ENCODE data around the gene NUP98. TPM values are rescaled to one million over a fixed set of nuclear protein-coding genes. Genes with fewer than 3 reads are reported as not detected.
"Not testable (repeated sequence)": the region's sequence is repeated elsewhere in the genome, so short reads cannot be mapped to it uniquely, and the experiment has no call there.

The NUP98 gene
- total and polyA plus RNA-seq, 10 of the 15 experiments (the other 5 are each of a cell fraction or from before 2014, with no cell fraction given), result 21.7 to 108 (median 78.9) TPM

DNA sequence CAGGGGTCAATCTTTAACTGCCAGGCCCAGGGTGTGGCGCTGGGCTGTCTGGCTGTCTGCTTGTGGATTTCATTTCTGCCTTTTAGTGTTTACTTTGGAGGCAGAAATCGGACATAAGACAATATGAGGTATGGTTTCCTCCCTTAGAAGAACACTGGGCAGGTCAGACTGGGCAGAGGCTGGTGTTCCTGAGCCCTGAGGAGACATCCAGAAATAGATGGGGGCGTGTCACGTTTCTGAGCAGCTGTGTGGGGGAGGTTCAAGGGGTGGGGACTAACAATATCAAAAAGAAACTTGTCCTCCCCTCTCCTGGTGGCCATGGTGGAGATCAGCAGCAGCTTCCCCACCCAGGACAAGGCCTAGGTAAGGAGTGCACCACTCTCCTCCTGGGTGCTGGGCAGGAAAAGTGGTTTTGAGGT is 152.5 kb downstream of the NUP98 start, which contains the start of gene ART1 (continued):
- TF ChIP-seq, protein P1, sequence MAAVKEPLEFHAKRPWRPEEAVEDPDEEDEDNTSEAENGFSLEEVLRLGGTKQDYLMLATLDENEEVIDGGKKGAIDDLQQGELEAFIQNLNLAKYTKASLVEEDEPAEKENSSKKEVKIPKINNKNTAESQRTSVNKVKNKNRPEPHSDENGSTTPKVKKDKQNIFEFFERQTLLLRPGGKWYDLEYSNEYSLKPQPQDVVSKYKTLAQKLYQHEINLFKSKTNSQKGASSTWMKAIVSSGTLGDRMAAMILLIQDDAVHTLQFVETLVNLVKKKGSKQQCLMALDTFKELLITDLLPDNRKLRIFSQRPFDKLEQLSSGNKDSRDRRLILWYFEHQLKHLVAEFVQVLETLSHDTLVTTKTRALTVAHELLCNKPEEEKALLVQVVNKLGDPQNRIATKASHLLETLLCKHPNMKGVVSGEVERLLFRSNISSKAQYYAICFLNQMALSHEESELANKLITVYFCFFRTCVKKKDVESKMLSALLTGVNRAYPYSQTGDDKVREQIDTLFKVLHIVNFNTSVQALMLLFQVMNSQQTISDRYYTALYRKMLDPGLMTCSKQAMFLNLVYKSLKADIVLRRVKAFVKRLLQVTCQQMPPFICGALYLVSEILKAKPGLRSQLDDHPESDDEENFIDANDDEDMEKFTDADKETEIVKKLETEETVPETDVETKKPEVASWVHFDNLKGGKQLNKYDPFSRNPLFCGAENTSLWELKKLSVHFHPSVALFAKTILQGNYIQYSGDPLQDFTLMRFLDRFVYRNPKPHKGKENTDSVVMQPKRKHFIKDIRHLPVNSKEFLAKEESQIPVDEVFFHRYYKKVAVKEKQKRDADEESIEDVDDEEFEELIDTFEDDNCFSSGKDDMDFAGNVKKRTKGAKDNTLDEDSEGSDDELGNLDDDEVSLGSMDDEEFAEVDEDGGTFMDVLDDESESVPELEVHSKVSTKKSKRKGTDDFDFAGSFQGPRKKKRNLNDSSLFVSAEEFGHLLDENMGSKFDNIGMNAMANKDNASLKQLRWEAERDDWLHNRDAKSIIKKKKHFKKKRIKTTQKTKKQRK (IDR thresholded peaks at IDR 0.05; ENCODE audit: low read depth, low read length), result no peak
- no peak for TF ChIP-seq SMAD1 (IDR thresholded peaks at IDR 0.05; ENCODE audit: low read depth, partially characterized antibody)
- TF ChIP-seq, protein P2, sequence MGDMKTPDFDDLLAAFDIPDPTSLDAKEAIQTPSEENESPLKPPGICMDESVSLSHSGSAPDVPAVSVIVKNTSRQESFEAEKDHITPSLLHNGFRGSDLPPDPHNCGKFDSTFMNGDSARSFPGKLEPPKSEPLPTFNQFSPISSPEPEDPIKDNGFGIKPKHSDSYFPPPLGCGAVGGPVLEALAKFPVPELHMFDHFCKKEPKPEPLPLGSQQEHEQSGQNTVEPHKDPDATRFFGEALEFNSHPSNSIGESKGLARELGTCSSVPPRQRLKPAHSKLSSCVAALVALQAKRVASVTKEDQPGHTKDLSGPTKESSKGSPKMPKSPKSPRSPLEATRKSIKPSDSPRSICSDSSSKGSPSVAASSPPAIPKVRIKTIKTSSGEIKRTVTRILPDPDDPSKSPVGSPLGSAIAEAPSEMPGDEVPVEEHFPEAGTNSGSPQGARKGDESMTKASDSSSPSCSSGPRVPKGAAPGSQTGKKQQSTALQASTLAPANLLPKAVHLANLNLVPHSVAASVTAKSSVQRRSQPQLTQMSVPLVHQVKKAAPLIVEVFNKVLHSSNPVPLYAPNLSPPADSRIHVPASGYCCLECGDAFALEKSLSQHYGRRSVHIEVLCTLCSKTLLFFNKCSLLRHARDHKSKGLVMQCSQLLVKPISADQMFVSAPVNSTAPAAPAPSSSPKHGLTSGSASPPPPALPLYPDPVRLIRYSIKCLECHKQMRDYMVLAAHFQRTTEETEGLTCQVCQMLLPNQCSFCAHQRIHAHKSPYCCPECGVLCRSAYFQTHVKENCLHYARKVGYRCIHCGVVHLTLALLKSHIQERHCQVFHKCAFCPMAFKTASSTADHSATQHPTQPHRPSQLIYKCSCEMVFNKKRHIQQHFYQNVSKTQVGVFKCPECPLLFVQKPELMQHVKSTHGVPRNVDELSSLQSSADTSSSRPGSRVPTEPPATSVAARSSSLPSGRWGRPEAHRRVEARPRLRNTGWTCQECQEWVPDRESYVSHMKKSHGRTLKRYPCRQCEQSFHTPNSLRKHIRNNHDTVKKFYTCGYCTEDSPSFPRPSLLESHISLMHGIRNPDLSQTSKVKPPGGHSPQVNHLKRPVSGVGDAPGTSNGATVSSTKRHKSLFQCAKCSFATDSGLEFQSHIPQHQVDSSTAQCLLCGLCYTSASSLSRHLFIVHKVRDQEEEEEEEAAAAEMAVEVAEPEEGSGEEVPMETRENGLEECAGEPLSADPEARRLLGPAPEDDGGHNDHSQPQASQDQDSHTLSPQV (IDR thresholded peaks at IDR 0.05), result no peak

DNA sequence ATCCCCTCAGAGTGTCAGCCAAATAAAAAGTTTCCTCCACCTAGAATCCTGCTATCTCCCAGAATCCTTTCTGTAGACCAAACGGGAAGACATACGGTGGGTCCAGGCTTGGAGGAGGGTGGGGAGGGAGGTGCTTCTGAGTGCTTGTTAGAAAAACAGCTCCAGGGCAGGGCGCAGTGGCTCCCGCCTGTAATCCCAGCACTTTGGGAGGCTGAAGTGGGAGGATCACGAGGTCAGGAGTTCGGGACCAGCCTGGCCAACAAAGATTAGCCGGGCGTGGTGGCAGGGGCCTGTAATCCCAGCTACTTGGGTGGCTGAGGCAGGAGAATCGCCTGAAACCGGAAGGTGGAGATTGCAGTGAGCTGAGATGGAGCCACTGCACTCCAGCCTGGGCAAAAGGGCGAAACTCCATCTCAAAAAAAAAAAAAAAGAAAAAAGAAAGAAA is 154.2 kb downstream of the NUP98 start:
- in situ Hi-C loops (cut with MboI); H3K4me3 ChIP-seq; FAIRE-seq; H3K27me3 ChIP-seq (replicated peaks in 1 of 2; ENCODE audit: control insufficient read depth in 2 of 2, insufficient read depth in 2 of 2, low read length in 1 of 2); H3K9me3 ChIP-seq (replicated peaks; ENCODE audit: control insufficient read depth, insufficient read depth, low read length); intact Hi-C loops (cut with micrococcal nuclease; ENCODE audit: unreplicated experiment); H2AFZ ChIP-seq (ENCODE audit: control insufficient read depth, low read depth, low read length); H3K79me2 ChIP-seq (ENCODE audit: control insufficient read depth, insufficient read depth, low read length); H4K20me1 ChIP-seq (ENCODE audit: control insufficient read depth, insufficient read depth); H3K9ac ChIP-seq (ENCODE audit: control insufficient read depth, insufficient read depth, low read length); H3K4me1 ChIP-seq (ENCODE audit: control insufficient read depth, insufficient read depth, low read length); H3K4me2 ChIP-seq (ENCODE audit: control insufficient read depth, insufficient read depth); DNase-seq (ENCODE audit: low read depth, low spot score); POLR2A ChIA-PET; CTCF ChIA-PET; H3K27ac ChIP-seq (ENCODE audit: control insufficient read depth, insufficient read depth); RAD21 ChIA-PET (ENCODE audit: unreplicated experiment); ATAC-seq; H3K36me3 ChIP-seq (ENCODE audit: control insufficient read depth in 2 of 2, insufficient read depth in 2 of 2, low read length in 1 of 2); BruUV-seq (replicated peaks): not testable (repeated sequence)
- SMC1A ChIA-PET (ENCODE audit: uncharacterized antibody, unreplicated experiment), result interaction anchor here (1.2 kb wide), 1 partner anchor 1002 kb away, joined by 3 read pairs; no protein-coding TSS in a partner anchor
- 42% methylated on average over 11 of the region's 11 CpGs for WGBS (ENCODE audit: insufficient coverage, insufficient replicate concordance, low lambda C conversion rate, missing lambda C conversion rate)

Data from GM12878 (cell line).